ENCODE measurements around the gene ACE.

The ACE gene

GRCh38 chr17:63542942-63543821 is 66.3 kb downstream of the ACE start:
- Histone ChIP-seq H3K27me3 (ENCODE audit: control insufficient read depth, insufficient read depth, low read length) (peaks cover 19% of the 10 kb centered on the region), H3K9ac (ENCODE audit: low read length) (no peak overlapping the region), H3K4me1 (ENCODE audit: control insufficient read depth, insufficient read depth, low read length) (peaks cover 11% of the 10 kb centered on the region), H3K36me3 (ENCODE audit: control insufficient read depth, insufficient read depth, low read length) (no peaks in the 10 kb centered on the region), H3K27ac (ENCODE audit: low read depth, low read length) (no peak overlapping the region), H3K4me3 (ENCODE audit: low read depth, low read length) (no peak overlapping the region), H3K9me3 (ENCODE audit: control insufficient read depth, insufficient read depth, low read depth, low read length) (no peaks in the 10 kb centered on the region)

- Histone ChIP-seq H3K9me3 (ENCODE audit: control insufficient read depth, insufficient read depth, low read depth, low read length) (no peaks in the 10 kb centered on the region), H3K27ac (ENCODE audit: low read depth, low read length) (no peak overlapping the region), H3K9ac (ENCODE audit: low read length) (no peak overlapping the region), H3K36me3 (ENCODE audit: control insufficient read depth, insufficient read depth, low read length) (no peaks in the 10 kb centered on the region), H3K4me3 (ENCODE audit: low read depth, low read length) (no peak overlapping the region), H3K27me3 (ENCODE audit: control insufficient read depth, insufficient read depth, low read length) (peaks cover 11% of the 10 kb centered on the region), H3K4me1 (ENCODE audit: control insufficient read depth, insufficient read depth, low read length) (peaks cover 11% of the 10 kb centered on the region)
Measured at GRCh38 chr17:63543822-63544420, 67.1 kb downstream of the ACE start.

GRCh38 chr17:63544467-63545301 is 67.8 kb downstream of the ACE start:
- Histone ChIP-seq H3K27me3 (ENCODE audit: control insufficient read depth, insufficient read depth, low read length) (peaks cover 4% of the 10 kb centered on the region; the same call in 1 of the 2 replicates), H3K27ac (ENCODE audit: low read depth, low read length) (no peak overlapping the region), H3K4me1 (ENCODE audit: control insufficient read depth, insufficient read depth, low read length) (peaks cover 11% of the 10 kb centered on the region), H3K4me3 (ENCODE audit: low read depth, low read length) (no peak overlapping the region), H3K36me3 (ENCODE audit: control insufficient read depth, insufficient read depth, low read length) (no peaks in the 10 kb centered on the region), H3K9me3 (ENCODE audit: control insufficient read depth, insufficient read depth, low read depth, low read length) (no peaks in the 10 kb centered on the region), H3K9ac (ENCODE audit: low read length) (no peak overlapping the region)

GRCh38 chr17:63546308-63547082 is 69.6 kb downstream of the ACE start:
- Histone ChIP-seq H3K36me3 (ENCODE audit: control insufficient read depth, insufficient read depth, low read length) (no peaks in the 10 kb centered on the region), H3K9me3 (ENCODE audit: control insufficient read depth, insufficient read depth, low read depth, low read length) (no peaks in the 10 kb centered on the region), H3K4me3 (ENCODE audit: low read depth, low read length) (no peak overlapping the region), H3K4me1 (ENCODE audit: control insufficient read depth, insufficient read depth, low read length) (peaks cover 11% of the 10 kb centered on the region), H3K27me3 (ENCODE audit: control insufficient read depth, insufficient read depth, low read length) (no peaks in the 10 kb centered on the region), H3K27ac (ENCODE audit: low read depth, low read length) (no peak overlapping the region), H3K9ac (ENCODE audit: low read length) (no peak overlapping the region)

GRCh38 chr17:63547083-63547523 is 70.2 kb downstream of the ACE start:
- no peak overlapping the region for H3K27ac ChIP-seq (ENCODE audit: low read depth, low read length)
- H3K27me3 ChIP-seq (ENCODE audit: control insufficient read depth, insufficient read depth, low read length), result no peaks in the 10 kb centered on the region
- no peak overlapping the region for H3K9ac ChIP-seq (ENCODE audit: low read length)
- H3K36me3 ChIP-seq (ENCODE audit: control insufficient read depth, insufficient read depth, low read length), result no peaks in the 10 kb centered on the region
- H3K4me1 ChIP-seq (ENCODE audit: control insufficient read depth, insufficient read depth, low read length), result peaks cover 11% of the 10 kb centered on the region
- H3K4me3 ChIP-seq (ENCODE audit: low read depth, low read length), result no peak overlapping the region
- H3K9me3 ChIP-seq (ENCODE audit: control insufficient read depth, insufficient read depth, low read depth, low read length), result no peaks in the 10 kb centered on the region
